A549 (cell line): Measurements from ENCODE around the gene PEX14.
"Not testable (repeated sequence)": the region's sequence is repeated elsewhere in the genome, so short reads cannot be mapped to it uniquely, and the experiment has no call there.

Experiments used
- CTCF ChIP-seq: fragments of >200 bp; sonication (Bioruptor Twin); formaldehyde crosslinking; IDR thresholded peaks from 3 replicates; pipeline ENCODE4 v1.5.1; 2016
- JUNB ChIP-seq: fragments of >200 bp; sonication (Bioruptor Twin); formaldehyde crosslinking; IDR thresholded peaks from 2 replicates; pipeline ENCODE4 v1.6.1; 2016
- NFE2L2 ChIP-seq: fragments of 150-350 bp; conservative IDR thresholded peaks from 2 replicates; pipeline ENCODE4 v1.6.1; 2014; ENCODE audit warnings: low read length
- SMC3 ChIP-seq: fragments of >200 bp; sonication (Bioruptor Twin); formaldehyde crosslinking; IDR thresholded peaks from 3 replicates; pipeline ENCODE4 v1.6.1; 2018; ENCODE audit warnings: inconsistent platforms

- not testable (repeated sequence) for TF ChIP-seq SMC3, CTCF, NFE2L2, JUNB
Measured at GRCh38 chr1:10425826-10426534, 48.8 kb upstream of the PEX14 start.
